Peyer's patch (tissue), 4 donors: Measurements from ENCODE around the gene ARRDC5.

Experiments
- POLR2A ChIP-seq, 2 donors: fragments of 450-650 bp; IDR thresholded peaks; one replicate each; pipeline ENCODE4 v1.5.1; 2017; ENCODE audit warnings: antibody characterized with exemption in 2 of 2, mild to moderate bottlenecking in 2 of 2, moderate library complexity in 2 of 2
- TF ChIP-seq, protein P1 (sequence below), 6 experiments: fragments of 450-650 bp in 4 of 6; fragments of 200-600 bp in 2 of 6; sonication (generic) in 1 of 6; IDR thresholded peaks; one replicate each; pipeline ENCODE4 v1.5.1; 2017 to 2019; ENCODE audit warnings: antibody characterized with exemption in 6 of 6, mild to moderate bottlenecking in 3 of 6, moderate library complexity in 1 of 6

DNA sequence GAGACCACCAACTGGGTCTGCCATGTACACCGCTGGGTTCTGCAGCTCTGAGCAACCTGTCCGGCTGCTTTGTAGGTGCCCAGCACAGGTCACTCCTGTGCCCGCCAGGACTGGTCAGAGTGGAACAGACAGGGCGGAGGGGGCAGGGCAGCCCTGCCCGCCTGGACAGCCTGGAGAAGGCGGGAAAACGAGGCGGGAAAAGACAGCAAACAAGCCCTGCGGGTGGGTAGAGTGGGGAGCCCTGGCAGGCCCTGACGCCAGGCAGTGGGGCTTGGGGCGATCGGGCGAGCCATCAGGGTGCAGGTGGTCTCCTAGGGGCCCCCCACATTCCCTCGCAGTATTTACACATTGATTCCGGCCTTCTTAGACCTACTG lies 6.1 kb upstream of the ARRDC5 start:
- TF ChIP-seq POLR2A (IDR thresholded peaks at IDR 0.05) = no peak
- TF ChIP-seq, protein P1, sequence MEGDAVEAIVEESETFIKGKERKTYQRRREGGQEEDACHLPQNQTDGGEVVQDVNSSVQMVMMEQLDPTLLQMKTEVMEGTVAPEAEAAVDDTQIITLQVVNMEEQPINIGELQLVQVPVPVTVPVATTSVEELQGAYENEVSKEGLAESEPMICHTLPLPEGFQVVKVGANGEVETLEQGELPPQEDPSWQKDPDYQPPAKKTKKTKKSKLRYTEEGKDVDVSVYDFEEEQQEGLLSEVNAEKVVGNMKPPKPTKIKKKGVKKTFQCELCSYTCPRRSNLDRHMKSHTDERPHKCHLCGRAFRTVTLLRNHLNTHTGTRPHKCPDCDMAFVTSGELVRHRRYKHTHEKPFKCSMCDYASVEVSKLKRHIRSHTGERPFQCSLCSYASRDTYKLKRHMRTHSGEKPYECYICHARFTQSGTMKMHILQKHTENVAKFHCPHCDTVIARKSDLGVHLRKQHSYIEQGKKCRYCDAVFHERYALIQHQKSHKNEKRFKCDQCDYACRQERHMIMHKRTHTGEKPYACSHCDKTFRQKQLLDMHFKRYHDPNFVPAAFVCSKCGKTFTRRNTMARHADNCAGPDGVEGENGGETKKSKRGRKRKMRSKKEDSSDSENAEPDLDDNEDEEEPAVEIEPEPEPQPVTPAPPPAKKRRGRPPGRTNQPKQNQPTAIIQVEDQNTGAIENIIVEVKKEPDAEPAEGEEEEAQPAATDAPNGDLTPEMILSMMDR (IDR thresholded peaks at IDR 0.05) = no peak
